Adrenal gland (tissue), 12 donors: ENCODE measurements around the gene SPG11. TPM values are rescaled to one million over a fixed set of nuclear protein-coding genes. Genes with fewer than 3 reads are reported as not detected.

Experiments
- DNase-seq, 7 donors: peaks; one replicate each; pipeline ENCODE4 v3.0.0-alpha.2; 2019 to 2020
- H3K27ac ChIP-seq, 5 donors: fragments of 200-600 bp; sonication (generic) in 4 of 5; 1 replicate in 3 of 5; 2 replicates in 2 of 5; pipeline versions ENCODE4 v1.5.1 to v1.8.0; 2016 to 2020; ENCODE audit warnings: mild to moderate bottlenecking in 1 of 5
- H3K27me3 ChIP-seq: fragments of 200-600 bp; 2 replicates; pipeline ENCODE4 v1.8.0; 2021
- H3K36me3 ChIP-seq, 2 donors: fragments of 200-600 bp; replicated peaks in 1 of 2; 1 replicate in 1 of 2; 2 replicates in 1 of 2; pipeline versions ENCODE4 v1.5.1 to v1.8.0; 2018 to 2022
- H3K4me1 ChIP-seq, 2 donors: fragments of 200-600 bp; replicated peaks in 1 of 2; 1 replicate in 1 of 2; 2 replicates in 1 of 2; pipeline versions ENCODE4 v1.5.1 to v1.8.0; 2018 to 2021
- H3K4me3 ChIP-seq, 4 donors: fragments of 200-600 bp; sonication (generic) in 3 of 4; one replicate each; pipeline ENCODE4 v1.5.1; 2016 to 2018
- H3K9me3 ChIP-seq, 3 donors: fragments of 200-600 bp; sonication (generic) in 1 of 3; replicated peaks in 1 of 3; 1 replicate in 2 of 3; 2 replicates in 1 of 3; pipeline versions ENCODE4 v1.5.1 to v1.8.0; 2016 to 2021
- CTCF ChIP-seq, 6 experiments: fragments of 450-650 bp in 4 of 6; fragments of 200-600 bp in 2 of 6; sonication (generic) in 1 of 6; IDR thresholded peaks; 1 replicate in 5 of 6; 2 replicates in 1 of 6; pipeline versions ENCODE4 v1.5.1 to v1.8.0; 2016 to 2021; ENCODE audit warnings: antibody characterized with exemption in 6 of 6, mild to moderate bottlenecking in 2 of 6, moderate library complexity in 1 of 6
- POLR2A ChIP-seq, 2 donors: fragments of 450-650 bp; IDR thresholded peaks; one replicate each; pipeline ENCODE4 v1.6.1; 2017; ENCODE audit warnings: antibody characterized with exemption in 2 of 2, mild to moderate bottlenecking in 2 of 2, moderate library complexity in 1 of 2
- WGBS, 4 donors: extraction: QIAGEN DNeasy Blood & Tissue Kit in 2 of 4; methylation state at CpG; one replicate each; pipeline versions ENCODE4 v1.1.5 to v1.1.7; 2013 to 2017; 5-methylcytosine and 5-hydroxymethylcytosine counted together
- intact Hi-C, 2 donors: fragments of 100-400 bp; cut with DNase I; formaldehyde crosslinking; loops; one replicate each; pipeline versions ENCODE4 v1.14.1 to v1.15.0; 2022 to 2023
- polyA plus RNA-seq, 3 donors: library from polyadenylated mRNA; stranded (reverse); fragments of 200-250 nt in 2 of 3; fragments of 350-450 nt in 1 of 3; fragmentation: Illumina TruSeq in 1 of 3; extraction: RNeasy Lipid Tissue Mini Kit (QIAGEN cat#74804) in 1 of 3; gene quantifications; one replicate each; pipeline ENCODE4 v1.2.3, GENCODE V29; 2013 to 2014
- total RNA-seq, 9 donors: library from RNA; depleted of rRNA in 4 of 9; stranded (reverse); fragments of >200 nt in 4 of 9; fragments of 120-200 nt in 1 of 9; fragmentation: NEBNext Ultra II Directional in 1 of 9; extraction: Animal tissue kit (Norgen Biotek cat#: 25700) in 1 of 9; gene quantifications; one replicate each; pipeline versions ENCODE4 v1.1.0 to v1.2.4, GENCODE V29; 2013 to 2023
- donor health status: healthy with polysubstance abuse.
- donor health status: Bipolar disorder and iron deficiency.
- donor health status: DM: yes; HTN: yes; CAD: no.
- donor health status: DM: no; HTN: no; CAD: no.
- donor health status: DM: no; HTN: no; CAD: no.
- donor health status: DM: yes; HTN: yes; CAD: no.

The SPG11 gene
- total and polyA plus RNA-seq, 12 donors: 43.0 to 122 (median 74.0) TPM

- Histone ChIP-seq H3K4me3 (no peak overlapping the region), H3K27me3 (no peaks in the 10 kb centered on the region), H3K36me3 (peaks cover 0 to 55% of the 10 kb centered on the region in 2 donors), H3K4me1 (no peaks in the 10 kb centered on the region), H3K27ac (no peak overlapping the region), H3K9me3 (no peaks in the 10 kb centered on the region)
- intact Hi-C loops: no loop called here
- no peak for DNase-seq
- 93 to 98% (median 96%) methylated on average over 1 of the region's 1 CpG for WGBS, 4 donors
- TF ChIP-seq CTCF (IDR thresholded peaks at IDR 0.05) (no peak), POLR2A (IDR thresholded peaks at IDR 0.05) (no peak)
Measured at GRCh38 chr15:44647036-44647435, 16.4 kb downstream of the SPG11 start.

- TF ChIP-seq CTCF (IDR thresholded peaks at IDR 0.05): no peak
- no peak for TF ChIP-seq POLR2A (IDR thresholded peaks at IDR 0.05)
- no peak overlapping the region for H3K27ac ChIP-seq
- intact Hi-C loops: no loop called here
- no peaks in the 10 kb centered on the region for H3K27me3 ChIP-seq
- no peaks in the 10 kb centered on the region for H3K4me1 ChIP-seq
- no peak overlapping the region for H3K4me3 ChIP-seq
- WGBS, 4 donors: 96 to 100% (median 98%) methylated on average over 2 of the region's 2 CpGs
- H3K36me3 ChIP-seq: peaks cover 0 to 49% of the 10 kb centered on the region in 2 donors
- DNase-seq: no peak
- no peaks in the 10 kb centered on the region for H3K9me3 ChIP-seq
Measured at GRCh38 chr15:44646460-44646859, 17.0 kb downstream of the SPG11 start.

- TF ChIP-seq CTCF (IDR thresholded peaks at IDR 0.05) (no peak), POLR2A (IDR thresholded peaks at IDR 0.05) (no peak)
- intact Hi-C loops: no loop called here
- Histone ChIP-seq H3K4me3 (no peak overlapping the region), H3K4me1 (no peaks in the 10 kb centered on the region), H3K27ac (no peak overlapping the region), H3K27me3 (no peaks in the 10 kb centered on the region), H3K9me3 (no peaks in the 10 kb centered on the region), H3K36me3 (peaks cover 0 to 14% of the 10 kb centered on the region in 2 donors)
- no peak for DNase-seq
- 80 to 90% (median 85%) methylated on average over 4 of the region's 4 CpGs for WGBS, 4 donors
Measured at GRCh38 chr15:44641651-44642050, 21.8 kb downstream of the SPG11 start.

- peaks cover 0 to 31% of the 10 kb centered on the region in 2 donors for H3K36me3 ChIP-seq
- intact Hi-C loops: no loop called here
Measured at GRCh38 chr15:44636976-44637375, 26.5 kb downstream of the SPG11 start.

More at GRCh38 chr15:44636976-44637375, 26.5 kb downstream of the SPG11 start:
- H3K27me3 ChIP-seq: no peaks in the 10 kb centered on the region
- 78 to 94% (median 86%) methylated on average over 1 of the region's 1 CpG for WGBS, 4 donors
- DNase-seq: no peak
- no peak overlapping the region for H3K4me3 ChIP-seq
- peaks cover 12% of the 10 kb centered on the region in 2 donors for H3K4me1 ChIP-seq
- TF ChIP-seq POLR2A (IDR thresholded peaks at IDR 0.05) (no peak), CTCF (IDR thresholded peaks at IDR 0.05) (no peak)
- H3K27ac ChIP-seq: no peak overlapping the region
- no peaks in the 10 kb centered on the region for H3K9me3 ChIP-seq
